H7 (cell line): ENCODE results near the gene EDIL3. TPM values are rescaled to one million over a fixed set of nuclear protein-coding genes. Genes with fewer than 3 reads are reported as not detected.
"Not testable (repeated sequence)": the region's sequence is repeated elsewhere in the genome, so short reads cannot be mapped to it uniquely, and the experiment has no call there.

Source experiments
- DNase-seq: peaks from one replicate; pipeline ENCODE4 v3.0.0; 2012
- H3K27me3 ChIP-seq: 2 replicates; pipeline ENCODE4 v1.6.0; 2011; ENCODE audit warnings: mild to moderate bottlenecking, low read length; ENCODE audit not compliant: control insufficient read depth, insufficient read depth
- H3K36me3 ChIP-seq: replicated peaks from 2 replicates; pipeline ENCODE4 v1.5.1; 2011; ENCODE audit warnings: low read length; ENCODE audit not compliant: control insufficient read depth, insufficient read depth
- H3K4me3 ChIP-seq: 2 replicates; pipeline ENCODE4 v1.5.1; 2011; ENCODE audit warnings: low read depth, mild to moderate bottlenecking, control low read depth, low read length, moderate library complexity; ENCODE audit not compliant: insufficient read depth
- total RNA-seq: library from RNA; depleted of rRNA; stranded (reverse); fragments of >200 nt; shearing (Covaris generic); gene quantifications from 2 replicates; pipeline ENCODE4 v1.2.3, GENCODE V29; 2014

Gene EDIL3
- total RNA-seq, 1 experiment from 2014 or later = 46.0 TPM

GRCh38 chr5:84299959-84300358, 84.7 kb downstream of the EDIL3 start:
- Histone ChIP-seq H3K27me3 (no peaks in the 10 kb centered on the region), H3K4me3 (no peak overlapping the region), H3K36me3 (no peaks in the 10 kb centered on the region)
- DNase-seq = no peak

DNA sequence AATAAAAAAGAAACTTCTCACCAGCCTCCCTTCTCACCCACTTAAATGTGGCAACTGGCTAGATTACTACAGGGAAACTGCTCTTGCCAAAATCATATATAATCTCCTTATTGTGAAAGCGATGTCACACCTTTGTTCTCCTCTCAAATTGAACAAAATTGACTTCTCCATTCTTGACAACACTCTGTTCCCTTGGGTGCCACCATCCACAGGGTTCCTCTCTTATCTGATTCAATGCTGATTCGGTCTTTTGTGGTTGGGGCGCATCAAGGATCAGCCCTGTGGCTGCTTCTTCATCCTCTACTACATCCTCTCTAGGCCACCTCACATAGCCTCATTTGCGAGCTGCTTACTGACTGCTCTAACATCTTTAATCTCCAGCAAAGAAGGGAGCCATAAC, 86.1 kb downstream of the EDIL3 start:
- H3K27me3 ChIP-seq = no peaks in the 10 kb centered on the region
- H3K36me3 ChIP-seq = no peaks in the 10 kb centered on the region
- no peak overlapping the region for H3K4me3 ChIP-seq
- no peak for DNase-seq

DNA sequence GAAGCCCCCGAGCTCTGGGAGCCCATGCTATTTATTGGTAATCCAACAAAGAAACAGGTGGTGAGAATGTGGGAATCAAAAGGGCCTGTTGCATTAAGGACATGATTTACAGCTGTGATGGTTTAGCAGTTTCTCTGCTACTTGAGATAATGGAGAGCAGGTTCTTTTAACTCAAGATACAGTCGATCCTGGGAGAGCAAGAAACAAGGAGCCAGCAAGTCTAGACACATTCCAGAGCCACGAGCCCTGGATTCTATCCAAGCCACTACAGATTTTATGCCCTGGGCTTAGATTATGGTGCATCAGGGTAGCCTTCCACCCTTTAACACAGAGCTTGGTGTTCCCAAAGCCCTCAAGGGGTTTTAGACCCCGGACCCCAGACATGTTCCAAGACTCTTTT, 87.0 kb downstream of the EDIL3 start:
- not testable (repeated sequence) for H3K27me3 ChIP-seq, DNase-seq, H3K4me3 ChIP-seq, H3K36me3 ChIP-seq

- Histone ChIP-seq H3K36me3 (no peaks in the 10 kb centered on the region), H3K4me3 (no peak overlapping the region), H3K27me3 (no peaks in the 10 kb centered on the region)
- DNase-seq = no peak
Observed at GRCh38 chr5:84292788-84293653, 91.7 kb downstream of the EDIL3 start.

GRCh38 chr5:84292000-84292642, 92.6 kb downstream of the EDIL3 start:
- Histone ChIP-seq H3K4me3 (no peak overlapping the region), H3K27me3 (no peaks in the 10 kb centered on the region), H3K36me3 (no peaks in the 10 kb centered on the region)
- no peak for DNase-seq

DNA sequence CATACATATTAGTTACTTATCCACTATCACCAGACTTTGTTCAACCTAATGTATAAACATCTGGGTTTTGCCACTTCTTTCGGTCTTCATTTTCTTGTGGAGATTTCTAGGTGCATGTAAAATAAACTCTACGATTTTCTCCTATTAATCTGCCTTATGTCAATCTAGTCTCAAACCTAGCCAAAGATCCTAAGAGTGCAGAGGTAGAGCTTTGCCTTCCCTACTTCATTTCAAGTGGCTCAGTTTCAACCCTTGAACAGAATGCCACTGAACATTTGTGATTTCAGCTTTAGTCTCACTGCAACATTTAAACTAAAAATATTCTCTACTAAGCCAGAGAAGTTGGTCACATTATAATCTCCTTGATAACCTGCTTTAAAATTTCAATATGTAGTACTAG, 94.0 kb downstream of the EDIL3 start:
- DNase-seq = no peak
- Histone ChIP-seq H3K4me3 (no peak overlapping the region), H3K36me3 (no peaks in the 10 kb centered on the region), H3K27me3 (no peaks in the 10 kb centered on the region)

DNA sequence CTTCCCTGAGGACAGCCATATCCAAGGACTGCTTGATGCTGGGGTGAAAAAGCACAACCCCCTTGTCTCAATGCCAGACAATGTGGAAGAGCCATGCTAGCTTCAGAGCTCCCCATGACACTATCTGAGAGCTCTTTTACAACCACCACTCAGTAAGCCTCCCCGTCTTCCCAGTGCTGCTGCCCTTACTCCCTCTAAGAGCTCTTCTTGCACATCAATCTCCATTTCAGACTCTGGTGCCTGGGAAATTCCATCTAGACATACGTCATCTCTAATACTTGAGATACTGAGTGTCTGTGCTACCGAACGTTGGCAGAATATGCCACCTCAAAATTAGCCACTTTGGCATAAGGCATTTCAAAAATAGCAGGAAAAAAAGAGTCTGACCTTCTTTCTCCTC, 94.5 kb downstream of the EDIL3 start:
- H3K4me3 ChIP-seq = no peak overlapping the region
- DNase-seq = no peak

DNA sequence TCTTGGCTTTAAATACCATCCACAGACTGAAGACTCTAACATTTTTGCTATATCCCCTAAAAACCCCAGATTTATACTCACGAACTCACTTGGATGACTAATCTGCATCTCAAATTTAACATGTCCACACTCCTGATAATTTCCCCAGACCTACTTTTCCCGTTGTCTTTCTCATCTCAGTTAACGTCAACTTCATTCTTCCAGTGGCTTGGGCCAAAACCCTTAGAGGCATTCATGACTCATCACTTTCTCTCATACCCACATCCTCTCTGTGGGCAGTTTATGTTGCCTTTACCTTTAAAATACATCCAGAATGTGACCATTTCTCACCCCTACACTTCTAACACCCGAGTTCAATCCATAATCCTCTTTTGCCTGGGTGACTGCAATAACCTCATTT, 96.7 kb downstream of the EDIL3 start:
- Histone ChIP-seq H3K36me3 (no peaks in the 10 kb centered on the region), H3K27me3 (no peaks in the 10 kb centered on the region), H3K4me3 (no peak overlapping the region)
- DNase-seq = no peak

More for the DNA sequence above, 94.5 kb downstream of the EDIL3 start:
- no peaks in the 10 kb centered on the region for H3K27me3 ChIP-seq
- no peaks in the 10 kb centered on the region for H3K36me3 ChIP-seq

DNA sequence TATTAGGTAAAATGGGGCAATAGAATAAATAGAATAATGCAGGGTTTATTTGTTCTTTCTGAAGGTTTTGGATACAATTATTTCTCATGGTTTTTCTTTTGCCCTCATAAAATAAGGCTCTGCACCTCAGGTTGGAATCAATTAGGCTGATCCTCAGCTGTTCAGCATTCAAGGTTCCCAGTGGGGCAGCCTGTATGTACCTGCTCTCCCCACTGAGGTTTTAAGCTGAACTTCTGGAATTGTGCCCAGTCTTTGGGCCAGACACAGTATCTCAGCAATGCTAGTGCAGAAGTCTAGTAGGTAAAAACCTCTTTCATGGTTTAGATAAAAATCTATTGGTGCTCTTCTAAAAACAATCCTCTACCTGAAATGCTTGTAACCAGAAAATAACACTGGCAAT, 98.0 kb downstream of the EDIL3 start:
- no peak for DNase-seq
- no peaks in the 10 kb centered on the region for H3K27me3 ChIP-seq
- no peak overlapping the region for H3K4me3 ChIP-seq
- H3K36me3 ChIP-seq = no peaks in the 10 kb centered on the region

DNA sequence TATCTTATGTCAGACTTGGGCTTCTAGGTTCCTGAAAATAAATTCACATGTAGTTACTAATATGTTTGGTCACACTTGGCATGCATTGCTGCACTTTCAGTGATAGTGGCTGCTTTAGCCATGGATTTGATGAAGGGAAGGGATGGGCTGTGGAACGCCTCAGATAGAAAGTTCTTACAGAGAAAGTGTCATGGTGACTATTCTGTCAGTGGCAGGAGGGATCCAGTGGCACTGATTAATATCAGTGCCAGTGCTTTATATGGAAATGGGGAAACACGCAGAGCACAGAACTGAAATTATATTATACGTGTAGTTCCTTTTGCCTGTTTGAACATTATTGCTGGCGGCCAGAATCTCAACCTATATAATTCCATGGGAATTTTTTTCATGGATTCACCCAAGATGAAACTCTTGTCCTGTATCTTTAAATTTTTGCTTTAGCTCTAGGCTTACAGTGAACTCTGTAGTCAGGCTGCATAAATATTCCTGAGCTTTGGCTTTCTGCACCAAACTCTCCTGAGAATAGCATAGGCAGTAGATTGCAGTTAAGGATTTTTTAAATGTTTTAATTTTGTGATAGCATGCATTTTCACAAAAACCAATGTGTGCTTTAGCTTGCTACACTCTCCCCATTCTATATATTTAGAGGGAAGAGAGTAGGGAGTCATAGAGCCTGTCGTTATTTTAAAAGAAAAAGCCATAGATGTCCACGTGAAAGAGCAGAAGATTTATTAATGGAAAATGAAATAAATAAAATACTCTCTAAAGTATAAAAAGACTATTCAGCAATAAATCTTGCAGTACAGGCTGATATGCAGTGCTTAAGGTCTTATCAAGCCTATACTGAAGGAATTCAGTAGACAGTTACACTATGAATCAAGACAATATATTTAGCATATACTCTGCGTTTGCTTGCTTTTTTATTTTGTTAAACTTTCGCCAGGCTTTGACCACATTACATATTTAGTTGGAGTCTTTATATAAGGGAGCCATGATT, 98.7 kb downstream of the EDIL3 start:
- Histone ChIP-seq H3K27me3 (no peaks in the 10 kb centered on the region), H3K4me3 (no peak overlapping the region), H3K36me3 (no peaks in the 10 kb centered on the region)
- no peak for DNase-seq

DNA sequence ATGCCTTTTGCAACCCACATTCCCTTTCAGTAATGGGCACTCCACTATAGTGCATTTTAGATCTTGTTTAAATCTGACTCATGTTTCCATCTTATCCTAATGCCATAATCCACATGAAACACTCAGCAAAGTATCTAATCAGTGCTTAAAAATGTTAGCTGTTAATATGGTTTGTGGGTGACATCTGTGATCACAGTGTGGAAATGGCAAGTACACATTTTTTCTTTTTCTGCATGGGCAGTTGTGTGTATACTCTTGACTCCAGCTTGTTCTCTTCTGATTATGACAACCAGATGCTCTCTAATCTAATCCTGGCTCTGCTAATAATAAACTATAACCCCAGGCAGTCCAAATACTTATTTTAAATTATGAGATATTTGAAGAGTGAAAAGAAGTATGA, 103.3 kb downstream of the EDIL3 start:
- Histone ChIP-seq H3K4me3 (no peak overlapping the region), H3K36me3 (no peaks in the 10 kb centered on the region), H3K27me3 (no peaks in the 10 kb centered on the region)
- DNase-seq = no peak

DNA sequence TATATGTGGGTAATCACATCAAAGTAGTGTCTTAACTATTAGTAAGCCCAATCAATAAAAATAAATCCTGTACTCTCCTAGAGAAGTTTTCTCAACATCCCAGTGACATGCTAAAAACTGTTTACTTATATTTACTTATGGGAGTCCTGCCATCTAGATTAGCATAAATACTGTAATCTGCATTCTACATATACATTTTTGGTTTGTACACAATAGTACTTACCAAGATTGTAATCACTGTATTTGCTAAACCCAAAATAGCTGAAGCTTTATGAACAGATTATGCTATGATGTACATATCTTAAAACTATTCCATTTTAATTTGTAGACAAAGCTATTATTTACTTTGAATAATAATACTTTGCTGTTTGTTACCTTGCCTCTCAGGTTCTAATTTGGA, 105.4 kb downstream of the EDIL3 start:
- no peak for DNase-seq
- Histone ChIP-seq H3K4me3 (no peak overlapping the region), H3K27me3 (no peaks in the 10 kb centered on the region), H3K36me3 (no peaks in the 10 kb centered on the region)

DNA sequence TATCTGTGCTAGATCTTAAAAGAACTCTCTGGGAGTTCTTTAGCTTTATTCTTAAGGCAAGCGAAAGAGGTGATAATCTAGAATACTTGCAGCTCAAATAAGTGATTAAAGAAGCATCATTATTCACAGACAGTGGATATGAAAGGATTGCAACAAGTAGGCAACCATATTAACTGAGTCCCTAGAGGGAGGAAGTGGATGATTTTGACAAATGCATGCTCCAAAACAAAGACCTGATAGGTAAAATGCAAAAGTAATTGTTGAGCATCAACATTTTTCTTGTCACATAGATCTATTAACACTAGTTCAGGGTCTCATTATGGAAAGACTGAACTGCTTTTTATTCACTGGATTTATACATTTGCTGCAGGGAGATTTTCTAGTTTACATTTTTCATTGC, 109.1 kb downstream of the EDIL3 start:
- no peak for DNase-seq
- H3K36me3 ChIP-seq = no peaks in the 10 kb centered on the region
- H3K4me3 ChIP-seq = no peak overlapping the region
- H3K27me3 ChIP-seq = no peaks in the 10 kb centered on the region

DNA sequence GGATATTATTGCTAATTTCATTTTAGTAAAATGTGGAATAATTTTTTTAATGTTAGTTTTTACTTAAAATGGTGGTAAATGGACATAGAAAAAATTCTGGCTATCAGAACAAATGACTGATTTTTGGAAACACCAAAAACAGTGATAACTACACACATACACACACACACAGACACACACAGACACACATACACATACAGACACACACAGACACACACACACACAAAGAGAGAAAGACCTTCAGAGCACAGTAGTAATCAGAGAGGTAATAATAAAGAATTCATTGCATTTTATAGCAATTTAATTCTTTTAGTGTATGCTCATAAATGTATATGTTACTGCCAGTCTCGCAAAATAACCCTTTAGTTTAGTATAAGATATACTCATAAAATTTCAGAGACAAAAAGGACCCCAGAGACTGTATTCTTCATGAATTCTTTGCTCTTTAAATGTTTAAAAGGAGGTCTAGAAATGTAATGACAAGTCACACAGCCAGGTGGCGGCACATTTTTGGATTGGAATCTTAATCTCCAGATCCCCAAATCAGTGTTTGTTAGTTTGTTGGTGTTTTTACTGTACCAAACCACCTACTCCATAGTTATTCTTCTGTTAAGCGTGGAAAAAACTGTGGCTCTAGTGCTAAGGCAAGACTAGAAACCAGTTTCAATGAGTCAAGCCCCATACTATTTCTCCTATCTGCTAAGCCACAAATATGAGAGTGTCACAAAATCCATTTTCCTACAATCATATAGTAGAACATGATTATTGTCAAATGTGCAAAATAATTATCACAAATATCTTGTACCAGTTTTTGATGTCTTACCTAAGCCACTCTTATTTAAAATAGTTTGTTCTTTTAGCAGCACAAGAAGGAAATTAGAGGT, 109.9 kb downstream of the EDIL3 start:
- no peaks in the 10 kb centered on the region for H3K27me3 ChIP-seq
- no peak overlapping the region for H3K4me3 ChIP-seq
- no peaks in the 10 kb centered on the region for H3K36me3 ChIP-seq
- peak; percentile 15 for DNase-seq
